GM21367 (cell line): Measurements from ENCODE around the gene GCC1.

ENCODE experiments used
- ATAC-seq: cut with Tn5 transposase; IDR thresholded peaks from one replicate; pipeline ENCODE4 v1.9.1; 2021; ENCODE audit not compliant: unreplicated experiment

Gene GCC1

DNA sequence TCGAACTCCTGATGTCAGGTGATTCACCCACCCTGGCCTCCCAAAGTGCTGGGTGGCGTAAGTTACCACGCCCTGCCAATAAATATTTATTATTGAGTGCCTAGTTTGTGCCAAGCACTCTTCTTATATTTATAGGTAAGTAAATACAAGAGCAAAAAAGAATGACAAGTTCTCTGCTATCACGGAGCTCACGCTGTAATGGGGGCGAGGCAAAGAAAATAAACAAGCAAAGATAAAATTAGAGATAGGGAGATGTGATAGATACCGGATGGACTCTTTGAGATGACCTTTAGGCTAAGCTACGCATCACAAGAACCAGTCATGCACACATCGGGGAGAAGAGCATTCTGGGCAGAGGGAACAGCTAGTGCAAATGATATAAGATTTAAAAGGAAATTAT lies 46.3 kb downstream of the GCC1 start:
- ATAC-seq: no peak

DNA sequence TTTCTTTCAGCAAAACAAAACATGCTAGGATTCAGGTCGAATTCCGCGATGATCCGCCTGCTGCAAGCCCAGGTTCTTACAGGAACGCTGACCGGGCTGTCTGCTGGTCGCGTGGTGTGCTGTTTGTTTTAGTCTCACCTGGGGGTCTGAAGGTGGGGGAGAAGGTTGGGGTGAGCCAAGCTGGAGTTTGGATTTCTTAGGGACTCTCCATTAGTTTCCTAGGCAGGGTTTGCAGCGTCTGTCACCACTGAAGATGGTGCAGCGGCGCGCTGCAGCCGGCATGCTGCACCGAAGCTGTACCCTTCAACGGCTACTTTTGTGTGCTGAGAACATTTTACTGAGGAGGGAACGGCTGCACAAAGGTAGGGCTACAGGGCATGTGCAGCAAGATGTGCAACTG lies 48.7 kb downstream of the GCC1 start:
- ATAC-seq: no peak

DNA sequence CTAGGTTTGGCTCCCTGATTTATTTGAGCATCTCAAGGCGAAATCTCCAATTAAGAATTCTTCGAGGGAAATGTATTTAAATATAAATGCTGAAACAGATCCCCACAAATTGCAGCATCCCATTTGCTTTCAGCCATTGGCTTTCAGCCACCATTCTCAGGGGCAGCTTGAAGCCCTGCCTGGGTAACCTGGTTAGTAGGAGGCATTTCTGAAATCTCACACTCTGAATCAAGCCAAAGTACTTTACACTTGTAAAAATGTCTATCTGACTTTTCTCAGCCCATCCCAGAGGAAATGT lies 49.1 kb downstream of the GCC1 start:
- no peak for ATAC-seq

DNA sequence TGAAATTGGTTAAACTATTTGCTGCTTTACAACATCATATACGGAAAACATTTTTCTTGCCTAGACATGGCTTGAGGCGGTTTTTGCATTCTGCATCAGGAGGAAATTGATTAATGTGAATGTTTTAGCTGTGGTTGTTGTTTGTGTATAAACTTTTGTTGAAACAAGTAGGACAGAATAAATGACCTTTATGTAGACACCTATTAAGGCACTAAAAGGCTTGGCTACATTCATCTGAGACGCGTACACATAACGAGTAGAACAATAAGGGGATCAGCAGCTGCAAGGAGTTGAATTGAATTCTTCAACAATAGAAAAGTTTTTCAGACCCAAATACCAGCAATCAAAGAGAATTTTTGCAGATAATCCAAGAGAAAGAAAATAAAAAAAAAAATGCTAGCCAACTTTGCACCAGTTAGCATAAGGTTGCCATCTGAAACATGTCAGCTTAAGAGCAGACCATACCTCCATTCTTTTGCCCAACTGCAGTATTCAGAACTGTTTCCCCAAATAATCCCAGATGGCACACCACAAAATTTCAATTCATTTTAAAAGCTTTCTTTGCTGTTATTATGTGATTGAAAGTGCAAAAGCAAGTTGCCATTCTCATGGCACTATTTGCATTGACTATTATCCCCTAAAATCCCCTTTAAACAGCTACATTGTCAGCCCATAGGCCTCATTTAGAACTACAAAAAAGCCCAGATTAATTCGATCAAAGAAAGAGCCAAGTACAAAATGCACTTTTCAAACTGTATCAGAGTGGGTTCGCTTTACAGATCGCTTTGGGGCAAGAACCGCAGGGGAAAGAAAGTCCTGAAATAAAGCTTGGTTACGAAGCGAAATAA lies 49.6 kb downstream of the GCC1 start:
- ATAC-seq: no peak

DNA sequence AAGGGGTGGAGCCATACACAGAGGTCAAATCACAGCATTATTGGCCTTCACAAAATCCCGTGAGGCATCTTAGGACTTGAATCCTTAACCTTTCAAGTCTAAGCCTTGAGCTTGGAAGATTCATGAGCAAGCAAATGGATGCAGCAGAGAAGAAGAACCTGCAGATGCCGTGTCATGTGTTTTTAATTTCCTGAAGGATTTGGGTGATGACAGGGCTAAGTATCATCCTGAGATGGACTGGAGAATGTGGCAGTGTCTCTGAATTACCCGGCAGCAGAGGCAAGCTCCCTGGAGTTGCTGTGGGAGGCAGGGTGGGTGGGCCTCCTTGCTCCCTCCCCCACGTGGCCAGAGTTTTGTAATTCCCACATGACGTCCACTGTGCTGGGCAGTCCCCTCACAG lies 50.8 kb downstream of the GCC1 start:
- no peak for ATAC-seq

DNA sequence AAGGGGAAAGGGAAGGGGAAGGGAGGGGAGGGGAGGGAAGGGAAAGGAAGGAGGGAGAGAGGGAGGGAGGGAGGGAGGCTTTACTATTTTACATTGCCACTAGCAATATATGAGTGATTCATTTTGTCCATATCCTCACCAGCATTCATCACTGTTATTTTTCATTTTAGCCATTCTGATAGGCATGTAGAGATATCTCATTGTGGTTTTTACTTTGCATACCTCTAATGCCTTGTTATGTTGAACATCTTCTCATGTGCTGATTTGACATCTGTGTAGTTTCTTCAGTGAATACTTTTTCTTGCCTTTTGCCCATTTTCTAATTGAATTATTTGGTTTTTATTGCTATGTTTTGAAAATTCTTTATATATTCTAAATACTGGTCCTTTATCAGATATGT lies 52.7 kb downstream of the GCC1 start:
- no peak for ATAC-seq

DNA sequence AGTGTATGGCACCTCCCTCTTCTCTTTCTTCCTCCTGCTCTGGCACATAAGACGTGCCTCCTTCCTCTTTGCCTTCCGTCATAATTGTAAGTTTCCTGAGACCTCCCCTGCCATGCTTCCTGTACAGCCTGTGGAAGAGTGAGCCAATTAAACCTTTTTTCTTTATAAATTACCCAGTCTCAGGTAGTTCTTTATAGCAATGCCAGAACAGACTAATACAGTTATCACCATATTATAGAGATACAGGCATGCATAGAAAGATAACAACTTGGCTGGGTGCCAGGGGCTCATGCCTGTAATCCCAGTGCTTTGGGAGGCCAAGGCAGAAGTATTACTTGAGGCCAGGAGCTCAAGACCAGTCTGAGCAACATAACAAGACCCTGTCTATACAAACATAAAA lies 53.2 kb downstream of the GCC1 start:
- no peak for ATAC-seq
